RWPE2 (cell line): Measurements from ENCODE around the gene RNF181.
"Not testable (repeated sequence)": the region's sequence is repeated elsewhere in the genome, so short reads cannot be mapped to it uniquely, and the experiment has no call there.

ENCODE experiments used
- ATAC-seq: fragments of 200-7000 bp; cut with Tn5 transposase; 3 replicates; pipeline ENCODE4 v1.9.1; 2021; ENCODE audit warnings: low read depth
- DNase-seq: peaks from one replicate; pipeline ENCODE4 v3.0.0-alpha.2; 2020; ENCODE audit warnings: low spot score
- H3K27ac ChIP-seq: fragments of 450-650 bp; 2 replicates; pipeline ENCODE4 v1.5.1; 2017; ENCODE audit warnings: mild to moderate bottlenecking; ENCODE audit not compliant: poor library complexity, severe bottlenecking
- H3K27me3 ChIP-seq: fragments of 250-450 bp; sonication (Bioruptor Pico); 2 replicates; pipeline ENCODE4 v1.5.1; 2021; ENCODE audit warnings: mild to moderate bottlenecking, moderate library complexity; ENCODE audit not compliant: insufficient read depth, poor library complexity, severe bottlenecking
- H3K36me3 ChIP-seq: fragments of 250-450 bp; sonication (Bioruptor Pico); 2 replicates; pipeline ENCODE4 v1.5.1; 2020; ENCODE audit warnings: low read depth, mild to moderate bottlenecking, moderate library complexity
- H3K4me1 ChIP-seq: fragments of 250-450 bp; sonication (Bioruptor Pico); 2 replicates; pipeline ENCODE4 v1.5.1; 2021; ENCODE audit warnings: mild to moderate bottlenecking, moderate library complexity; ENCODE audit not compliant: insufficient read depth, poor library complexity, severe bottlenecking
- H3K4me3 ChIP-seq: fragments of 250-450 bp; sonication (Bioruptor Pico); 2 replicates; pipeline ENCODE4 v1.5.1; 2021; ENCODE audit warnings: mild to moderate bottlenecking, moderate library complexity; ENCODE audit not compliant: severe bottlenecking
- H3K9me3 ChIP-seq: fragments of 250-450 bp; sonication (Bioruptor Pico); 2 replicates; pipeline ENCODE4 v1.5.1; 2021; ENCODE audit warnings: mild to moderate bottlenecking, moderate library complexity; ENCODE audit not compliant: severe bottlenecking
- TF ChIP-seq, protein P1 (sequence below): fragments of 450-650 bp; IDR thresholded peaks from one replicate; pipeline ENCODE4 v1.5.1; 2017; ENCODE audit warnings: mild to moderate bottlenecking, moderate library complexity; ENCODE audit not compliant: poor library complexity, severe bottlenecking

RNF181 gene

DNA sequence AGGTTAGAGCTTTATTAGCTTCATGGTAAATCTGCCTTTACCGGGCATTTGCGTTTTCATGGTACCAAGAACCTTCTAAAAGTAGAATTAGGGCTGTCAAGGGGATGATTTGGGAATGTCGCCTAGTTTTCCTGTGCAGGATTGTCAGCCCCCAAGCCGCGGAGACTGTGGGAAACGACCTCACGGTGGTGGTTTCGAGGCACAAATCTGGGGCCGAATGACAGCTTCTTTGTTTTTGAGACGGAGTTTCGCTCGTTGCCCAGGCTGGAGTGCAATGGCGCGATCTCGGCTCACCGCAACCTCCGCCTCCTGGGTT is 19.8 kb downstream of the RNF181 start:
- DNase-seq (no peak), ATAC-seq (no peak)
- TF ChIP-seq, protein P1, sequence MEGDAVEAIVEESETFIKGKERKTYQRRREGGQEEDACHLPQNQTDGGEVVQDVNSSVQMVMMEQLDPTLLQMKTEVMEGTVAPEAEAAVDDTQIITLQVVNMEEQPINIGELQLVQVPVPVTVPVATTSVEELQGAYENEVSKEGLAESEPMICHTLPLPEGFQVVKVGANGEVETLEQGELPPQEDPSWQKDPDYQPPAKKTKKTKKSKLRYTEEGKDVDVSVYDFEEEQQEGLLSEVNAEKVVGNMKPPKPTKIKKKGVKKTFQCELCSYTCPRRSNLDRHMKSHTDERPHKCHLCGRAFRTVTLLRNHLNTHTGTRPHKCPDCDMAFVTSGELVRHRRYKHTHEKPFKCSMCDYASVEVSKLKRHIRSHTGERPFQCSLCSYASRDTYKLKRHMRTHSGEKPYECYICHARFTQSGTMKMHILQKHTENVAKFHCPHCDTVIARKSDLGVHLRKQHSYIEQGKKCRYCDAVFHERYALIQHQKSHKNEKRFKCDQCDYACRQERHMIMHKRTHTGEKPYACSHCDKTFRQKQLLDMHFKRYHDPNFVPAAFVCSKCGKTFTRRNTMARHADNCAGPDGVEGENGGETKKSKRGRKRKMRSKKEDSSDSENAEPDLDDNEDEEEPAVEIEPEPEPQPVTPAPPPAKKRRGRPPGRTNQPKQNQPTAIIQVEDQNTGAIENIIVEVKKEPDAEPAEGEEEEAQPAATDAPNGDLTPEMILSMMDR, result no peak
- peaks cover 36% of the 10 kb centered on the region for H3K36me3 ChIP-seq
- H3K27ac ChIP-seq, result peak overlapping the region; percentile 58
- peaks cover 11% of the 10 kb centered on the region for H3K4me1 ChIP-seq
- no peaks in the 10 kb centered on the region for H3K27me3 ChIP-seq
- H3K9me3 ChIP-seq, result no peaks in the 10 kb centered on the region
- peak overlapping the region; percentile 96 for H3K4me3 ChIP-seq

DNA sequence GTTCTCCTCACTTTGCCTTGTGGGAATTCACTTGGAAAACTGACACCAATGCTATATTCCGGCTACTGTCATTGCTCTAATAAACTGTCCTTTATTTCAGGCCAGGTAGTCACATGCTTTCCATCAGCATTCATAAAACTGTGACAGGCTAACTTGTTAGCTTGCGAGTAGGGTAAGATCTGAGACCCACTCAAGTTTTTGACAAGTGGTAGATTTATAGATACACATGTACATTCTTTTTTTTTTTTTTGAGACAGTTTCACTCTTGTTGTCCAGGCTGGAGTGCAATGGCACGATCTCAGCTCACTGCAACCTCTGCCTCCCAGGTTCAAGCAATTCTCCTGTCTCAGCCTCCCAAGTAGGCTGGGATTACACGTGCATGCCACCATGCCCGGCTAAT is 22.2 kb downstream of the RNF181 start:
- peaks cover 59% of the 10 kb centered on the region for H3K36me3 ChIP-seq
- not testable (repeated sequence) for H3K27ac ChIP-seq, H3K9me3 ChIP-seq, DNase-seq, H3K4me3 ChIP-seq, H3K27me3 ChIP-seq, ATAC-seq
- peaks cover 11% of the 10 kb centered on the region for H3K4me1 ChIP-seq

DNA sequence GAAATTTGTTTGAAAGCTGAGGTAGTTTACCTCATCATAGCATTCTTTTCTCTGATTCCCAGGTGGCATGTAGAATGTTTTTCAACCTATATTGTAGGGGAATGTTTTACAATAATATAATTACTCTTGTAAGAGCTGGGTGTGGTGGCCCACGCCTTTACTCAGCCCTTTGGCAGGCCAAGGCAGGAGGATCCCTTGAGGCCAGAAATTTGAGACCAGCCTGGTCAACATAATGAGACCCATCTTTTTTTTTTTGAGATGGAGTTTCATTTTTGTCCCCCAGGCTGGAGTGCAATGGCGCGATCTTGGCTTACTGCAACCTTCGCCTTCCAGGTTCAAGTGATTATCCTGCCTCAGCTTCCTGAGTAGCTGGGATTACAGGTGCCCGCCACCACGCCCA is 24.1 kb downstream of the RNF181 start:
- ATAC-seq, result 0 out of 3 replicates have a peak, but pooled peaks have one; percentile 10
- H3K4me1 ChIP-seq, result peaks cover 11% of the 10 kb centered on the region
- no peaks in the 10 kb centered on the region for H3K9me3 ChIP-seq
- no peak overlapping the region for H3K4me3 ChIP-seq
- DNase-seq, result no peak
- no peak overlapping the region for H3K27ac ChIP-seq
- H3K36me3 ChIP-seq, result peaks cover 78% of the 10 kb centered on the region
- TF ChIP-seq, protein P1, result no peak
- H3K27me3 ChIP-seq, result no peaks in the 10 kb centered on the region

DNA sequence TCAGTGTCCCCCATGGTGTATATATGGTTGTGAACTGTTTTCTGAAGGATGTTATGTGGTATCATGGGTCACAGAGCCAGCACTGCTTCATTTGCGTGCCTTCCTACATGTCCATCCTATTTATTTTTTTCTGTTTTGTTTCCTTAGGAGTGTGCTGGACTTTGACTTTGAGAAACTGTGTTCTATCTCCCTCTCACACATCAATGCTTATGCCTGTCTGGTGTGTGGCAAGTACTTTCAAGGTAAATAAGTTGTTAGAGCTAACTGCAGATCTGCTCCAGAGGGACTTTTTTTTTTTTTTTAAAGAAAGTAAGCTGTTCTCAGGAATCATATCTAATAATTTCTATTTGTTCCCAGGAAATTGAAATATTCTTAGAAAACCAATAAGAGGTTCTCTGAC is 25.8 kb downstream of the RNF181 start:
- no peak overlapping the region for H3K4me3 ChIP-seq
- H3K27me3 ChIP-seq, result no peaks in the 10 kb centered on the region
- no peaks in the 10 kb centered on the region for H3K9me3 ChIP-seq
- H3K4me1 ChIP-seq, result peaks cover 11% of the 10 kb centered on the region
- TF ChIP-seq, protein P1, result no peak
- DNase-seq, result no peak
- H3K36me3 ChIP-seq, result peaks cover 95% of the 10 kb centered on the region
- ATAC-seq, result no peak
- no peak overlapping the region for H3K27ac ChIP-seq

DNA sequence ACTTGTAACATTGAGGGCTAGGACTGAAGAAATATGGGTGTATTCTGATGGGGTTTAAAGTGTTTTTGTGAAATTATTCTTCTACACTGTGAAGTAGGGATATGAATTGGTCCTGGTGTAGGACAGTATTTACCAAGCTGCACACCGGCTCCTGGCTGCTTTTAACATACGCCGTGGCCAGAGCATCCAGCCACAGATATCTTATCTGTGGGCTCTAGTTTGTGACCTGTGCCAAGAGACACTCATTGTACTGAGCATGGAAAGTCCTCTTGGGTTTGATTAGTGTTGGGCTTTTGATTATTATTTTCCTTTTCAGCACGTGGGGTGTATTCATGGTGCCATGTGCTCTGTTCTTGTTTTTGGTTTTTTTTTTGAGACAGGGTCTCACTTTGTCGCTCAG is 28.4 kb downstream of the RNF181 start:
- Histone ChIP-seq H3K4me1 (peaks cover 4% of the 10 kb centered on the region), H3K27ac (no peak overlapping the region), H3K9me3 (no peaks in the 10 kb centered on the region), H3K27me3 (no peaks in the 10 kb centered on the region), H3K36me3 (peaks cover 98% of the 10 kb centered on the region), H3K4me3 (no peak overlapping the region)
- TF ChIP-seq, protein P1, result no peak
- DNase-seq (no peak), ATAC-seq (no peak)
